Thymus (tissue), 11 donors: ENCODE results near the gene PAPSS2. TPM values are rescaled to one million over a fixed set of nuclear protein-coding genes. Genes with fewer than 3 reads are reported as not detected.

Experiments used
- DNase-seq, 9 donors: peaks; one replicate each; pipeline ENCODE4 v3.0.0-alpha.2; 2013; ENCODE audit warnings: low spot score in 9 of 9, low read depth in 6 of 9, missing footprints in 1 of 9
- H3K27ac ChIP-seq, 2 donors: one replicate each; pipeline ENCODE4 v1.5.1; 2013; ENCODE audit warnings: control low read depth in 1 of 2, low read depth in 1 of 2, low read length in 1 of 2, mild to moderate bottlenecking in 1 of 2, moderate library complexity in 1 of 2
- H3K27me3 ChIP-seq, 2 donors: one replicate each; pipeline ENCODE4 v1.5.1; 2013; ENCODE audit warnings: low read length in 1 of 2; ENCODE audit not compliant: control insufficient read depth in 2 of 2, insufficient read depth in 1 of 2
- H3K36me3 ChIP-seq, 2 donors: one replicate each; pipeline ENCODE4 v1.5.1; 2013; ENCODE audit warnings: low read length in 1 of 2, mild to moderate bottlenecking in 1 of 2, moderate library complexity in 1 of 2; ENCODE audit not compliant: control insufficient read depth in 2 of 2, insufficient read depth in 2 of 2
- H3K4me1 ChIP-seq, 2 donors: one replicate each; pipeline ENCODE4 v1.5.1; 2013; ENCODE audit warnings: low read length in 2 of 2; ENCODE audit not compliant: control insufficient read depth in 2 of 2, insufficient read depth in 2 of 2
- H3K4me3 ChIP-seq, 2 donors: one replicate each; pipeline ENCODE4 v1.5.1; 2013; ENCODE audit warnings: low read length in 2 of 2, control low read depth in 1 of 2, mild to moderate bottlenecking in 1 of 2
- H3K9me3 ChIP-seq, 2 donors: one replicate each; pipeline ENCODE4 v1.5.1; 2013; ENCODE audit warnings: low read length in 1 of 2, mild to moderate bottlenecking in 1 of 2; ENCODE audit not compliant: control insufficient read depth in 2 of 2, insufficient read depth in 1 of 2
- WGBS: extraction: QIAGEN DNeasy Blood & Tissue Kit; methylation state at CpG from one replicate; pipeline ENCODE4 v1.1.7; 2013; 5-methylcytosine and 5-hydroxymethylcytosine counted together
- polyA plus RNA-seq: library from polyadenylated mRNA; stranded (reverse); fragments of 200-250 nt; gene quantifications from one replicate; pipeline ENCODE4 v1.2.3, GENCODE V29; 2013
- total RNA-seq: library from RNA; stranded (reverse); fragments of 120-200 nt; gene quantifications from one replicate; pipeline ENCODE4 v1.2.4, GENCODE V29; 2013
- donor health status: healthy.

The PAPSS2 gene
- total and polyA plus RNA-seq, 2 donors = 2.5 to 5.8 TPM

DNA sequence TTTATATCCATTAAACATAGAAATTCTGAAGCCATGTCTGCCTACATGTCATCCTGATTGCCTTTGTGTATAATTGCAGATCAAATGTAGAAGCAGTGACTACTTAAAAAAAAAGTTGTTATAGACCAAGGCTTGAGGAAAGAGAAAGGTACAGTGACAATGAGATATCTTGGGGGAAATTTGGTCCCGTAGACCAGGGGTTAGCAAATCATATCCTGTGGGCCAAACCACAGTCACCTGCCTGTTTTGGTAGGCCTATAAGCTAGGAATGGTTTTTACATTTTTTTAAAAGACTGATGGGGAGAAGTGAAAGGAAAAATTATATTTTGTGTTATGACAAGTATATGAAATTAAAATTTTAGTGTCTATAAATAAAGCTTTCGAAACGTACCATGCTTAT lies 12.9 kb downstream of the PAPSS2 start:
- H3K27ac ChIP-seq = no peak overlapping the region
- no peaks in the 10 kb centered on the region for H3K36me3 ChIP-seq
- no peaks in the 10 kb centered on the region for H3K9me3 ChIP-seq
- no peak for DNase-seq
- 36% methylated on average over 3 of the region's 3 CpGs for WGBS
- no peaks in the 10 kb centered on the region for H3K27me3 ChIP-seq
- H3K4me1 ChIP-seq = no peaks in the 10 kb centered on the region
- no peak overlapping the region for H3K4me3 ChIP-seq

DNA sequence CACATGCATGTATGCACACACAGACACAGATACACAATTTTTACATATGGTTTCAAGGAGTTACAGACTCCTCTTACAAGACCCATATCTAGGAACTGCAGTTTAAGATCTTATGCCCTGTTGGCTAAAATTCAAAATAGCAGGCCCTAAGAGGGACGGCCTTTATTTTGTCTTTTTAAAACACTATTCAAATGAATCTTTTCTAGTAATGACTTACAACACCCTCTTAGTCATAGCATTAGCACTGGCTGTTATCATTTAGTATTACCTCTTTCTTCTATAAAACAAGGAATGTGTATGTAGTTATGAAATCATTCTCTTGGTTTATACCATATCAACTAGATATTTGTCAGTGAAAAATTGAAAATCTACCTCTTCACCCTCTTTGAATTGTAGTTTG lies 15.3 kb downstream of the PAPSS2 start:
- 93% methylated on average over 1 of the region's 1 CpG for WGBS
- Histone ChIP-seq H3K9me3 (no peaks in the 10 kb centered on the region), H3K27me3 (no peaks in the 10 kb centered on the region)

DNA sequence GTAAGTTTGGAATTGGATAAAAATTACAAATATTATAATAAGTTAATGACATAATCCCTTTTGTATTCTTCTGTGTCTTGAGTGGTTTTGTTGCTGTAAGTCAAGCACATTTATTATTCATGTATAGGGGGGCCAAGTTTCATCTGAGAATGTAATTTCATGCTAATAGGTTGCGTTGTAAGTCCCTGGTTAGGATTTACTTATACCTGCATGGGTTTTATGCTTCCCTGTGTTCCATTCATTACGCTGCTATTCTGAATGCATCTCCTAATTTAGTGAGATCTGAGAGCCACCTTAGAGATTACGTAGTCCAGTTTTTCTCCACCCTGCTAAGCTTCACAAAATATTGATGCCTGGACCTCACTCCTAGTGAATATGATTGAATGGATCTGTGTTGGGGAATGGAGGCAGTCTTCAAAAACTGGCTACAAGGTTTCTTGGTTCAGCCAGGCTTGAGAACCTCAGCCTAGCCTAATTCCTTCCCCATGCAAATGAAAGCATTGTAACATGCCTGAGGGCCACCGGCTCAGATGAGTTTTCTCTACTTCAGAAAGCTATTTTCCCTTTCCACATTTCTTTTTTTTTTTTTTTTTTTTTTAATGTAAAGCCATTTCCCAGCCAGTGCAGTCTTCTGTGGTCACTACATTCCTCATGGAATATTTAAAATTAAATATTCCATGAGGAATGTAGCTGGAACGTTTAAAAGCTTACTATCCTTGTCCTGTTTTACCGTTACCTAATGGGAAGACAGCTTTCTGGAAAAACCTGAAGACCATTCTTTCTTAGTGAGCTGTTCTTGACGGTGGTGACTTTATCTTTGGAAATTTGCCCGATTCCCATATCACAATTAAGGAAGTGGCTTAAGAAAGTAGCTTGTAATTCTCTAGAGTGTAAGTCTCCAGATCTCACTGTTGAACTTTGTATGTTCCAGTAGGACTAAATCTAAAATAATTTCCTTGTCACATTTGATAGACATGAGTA lies 16.0 kb downstream of the PAPSS2 start:
- H3K4me1 ChIP-seq = no peaks in the 10 kb centered on the region
- no peak overlapping the region for H3K27ac ChIP-seq
- 96% methylated on average over 8 of the region's 8 CpGs for WGBS
- no peaks in the 10 kb centered on the region for H3K9me3 ChIP-seq
- no peaks in the 10 kb centered on the region for H3K36me3 ChIP-seq
- H3K27me3 ChIP-seq = no peaks in the 10 kb centered on the region
- no peak for DNase-seq
- H3K4me3 ChIP-seq = no peak overlapping the region

More for the DNA sequence above, 15.3 kb downstream of the PAPSS2 start:
- H3K4me3 ChIP-seq = no peak overlapping the region
- H3K4me1 ChIP-seq = no peaks in the 10 kb centered on the region
- no peak for DNase-seq
- H3K27ac ChIP-seq = no peak overlapping the region
- H3K36me3 ChIP-seq = no peaks in the 10 kb centered on the region

DNA sequence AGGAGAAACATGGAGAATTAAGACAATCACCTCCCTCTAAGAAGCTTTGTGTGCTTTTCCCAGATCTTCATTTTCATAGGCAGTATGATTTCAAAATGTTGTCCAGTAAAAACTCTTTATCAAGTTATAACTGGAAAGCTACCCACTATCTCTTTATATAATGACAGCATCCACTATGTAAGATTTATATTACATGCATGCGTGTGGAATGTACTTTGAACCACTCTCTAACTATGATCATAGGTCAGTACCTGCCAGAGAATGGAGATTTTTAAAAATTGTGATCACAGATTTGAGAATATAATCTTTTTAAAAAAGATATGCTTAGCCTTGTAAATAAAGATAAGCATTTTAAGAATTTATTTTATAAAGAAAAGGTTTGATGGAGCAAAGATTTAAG lies 17.9 kb downstream of the PAPSS2 start:
- no peaks in the 10 kb centered on the region for H3K4me1 ChIP-seq
- H3K9me3 ChIP-seq = no peaks in the 10 kb centered on the region
- no peak overlapping the region for H3K4me3 ChIP-seq
- 100% methylated on average over 1 of the region's 1 CpG for WGBS
- no peak overlapping the region for H3K27ac ChIP-seq
- DNase-seq = no peak
- H3K27me3 ChIP-seq = no peaks in the 10 kb centered on the region
- no peaks in the 10 kb centered on the region for H3K36me3 ChIP-seq

DNA sequence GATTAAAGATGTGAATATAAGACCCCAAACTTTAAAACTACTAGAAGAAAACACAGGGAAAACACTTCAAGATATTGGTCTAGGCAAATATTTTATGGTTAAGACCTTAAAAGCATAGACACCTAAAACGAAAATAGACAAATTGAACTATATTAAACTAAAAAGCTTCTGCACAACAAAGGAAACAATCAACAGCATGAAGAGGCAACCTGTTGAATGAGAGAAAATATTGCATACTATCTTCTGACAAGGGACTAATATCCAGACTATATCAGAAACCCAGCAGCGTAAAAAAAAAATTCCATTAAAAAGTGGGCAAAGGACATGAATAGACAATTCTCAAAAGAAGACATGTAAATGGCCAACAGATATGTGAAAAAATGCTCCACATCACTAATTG lies 18.6 kb downstream of the PAPSS2 start:
- no peaks in the 10 kb centered on the region for H3K4me1 ChIP-seq
- no peaks in the 10 kb centered on the region for H3K9me3 ChIP-seq
- DNase-seq = no peak
- no peak overlapping the region for H3K4me3 ChIP-seq
- no peaks in the 10 kb centered on the region for H3K27me3 ChIP-seq
- H3K27ac ChIP-seq = no peak overlapping the region
- H3K36me3 ChIP-seq = no peaks in the 10 kb centered on the region
- 99% methylated on average over 2 of the region's 2 CpGs for WGBS

DNA sequence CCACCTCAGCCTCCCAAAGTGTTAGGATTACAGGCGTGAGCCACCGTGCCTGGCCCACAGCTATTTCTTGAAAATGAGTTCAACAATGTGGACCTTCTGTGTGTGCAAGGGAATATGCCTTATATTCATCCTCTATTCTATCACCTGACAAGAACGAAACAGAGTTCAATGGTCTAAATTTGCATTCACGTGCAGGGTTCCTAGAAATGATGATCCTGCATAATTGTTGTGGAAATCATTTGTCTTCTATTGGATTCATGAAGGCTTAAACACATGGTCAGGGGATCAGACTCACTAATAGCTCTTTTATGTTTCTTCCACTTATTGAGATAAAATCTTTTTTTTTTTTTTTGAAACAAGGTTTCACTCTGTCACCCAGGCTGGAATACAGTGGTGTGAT lies 23.7 kb downstream of the PAPSS2 start:
- no peaks in the 10 kb centered on the region for H3K9me3 ChIP-seq
- no peak for DNase-seq
- no peaks in the 10 kb centered on the region for H3K27me3 ChIP-seq
- H3K4me3 ChIP-seq = no peak overlapping the region
- WGBS = over 99% methylated on average over 4 of the region's 4 CpGs
- no peak overlapping the region for H3K27ac ChIP-seq
- no peaks in the 10 kb centered on the region for H3K36me3 ChIP-seq
- H3K4me1 ChIP-seq = no peaks in the 10 kb centered on the region

DNA sequence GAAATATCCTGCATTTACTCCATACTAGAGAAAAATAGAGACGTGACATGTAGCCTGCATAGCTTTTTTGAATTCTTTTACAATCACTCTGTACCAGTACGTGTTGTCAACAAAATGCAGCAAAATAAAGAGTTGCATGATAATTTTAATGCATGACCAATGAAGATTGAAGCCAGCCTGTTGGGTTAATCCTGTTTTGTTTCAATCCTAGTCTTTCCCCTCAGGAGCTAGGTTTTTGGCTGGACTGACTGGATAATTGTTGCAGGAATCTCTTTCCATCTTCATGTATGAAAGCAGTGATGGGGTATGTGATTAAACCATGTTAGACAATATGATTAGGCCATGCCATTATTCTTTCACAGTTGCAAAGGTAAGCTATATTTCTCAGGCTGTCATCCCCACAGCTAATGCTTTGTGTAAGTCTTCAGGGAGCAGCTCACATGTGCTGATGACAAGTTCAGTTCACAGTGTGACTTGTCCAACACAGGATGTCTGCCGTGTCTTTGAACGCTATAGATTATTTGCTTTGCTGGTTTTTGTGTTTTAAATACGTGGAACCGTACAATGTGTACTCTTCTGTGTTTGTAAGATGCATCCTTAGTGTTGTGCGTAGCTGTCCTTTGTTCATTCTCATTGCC lies 24.4 kb downstream of the PAPSS2 start:
- Histone ChIP-seq H3K4me1 (no peaks in the 10 kb centered on the region), H3K4me3 (no peak overlapping the region), H3K27ac (no peak overlapping the region), H3K36me3 (no peaks in the 10 kb centered on the region), H3K9me3 (no peaks in the 10 kb centered on the region), H3K27me3 (no peaks in the 10 kb centered on the region)
- WGBS = 84% methylated on average over 7 of the region's 7 CpGs
- DNase-seq = no peak

DNA sequence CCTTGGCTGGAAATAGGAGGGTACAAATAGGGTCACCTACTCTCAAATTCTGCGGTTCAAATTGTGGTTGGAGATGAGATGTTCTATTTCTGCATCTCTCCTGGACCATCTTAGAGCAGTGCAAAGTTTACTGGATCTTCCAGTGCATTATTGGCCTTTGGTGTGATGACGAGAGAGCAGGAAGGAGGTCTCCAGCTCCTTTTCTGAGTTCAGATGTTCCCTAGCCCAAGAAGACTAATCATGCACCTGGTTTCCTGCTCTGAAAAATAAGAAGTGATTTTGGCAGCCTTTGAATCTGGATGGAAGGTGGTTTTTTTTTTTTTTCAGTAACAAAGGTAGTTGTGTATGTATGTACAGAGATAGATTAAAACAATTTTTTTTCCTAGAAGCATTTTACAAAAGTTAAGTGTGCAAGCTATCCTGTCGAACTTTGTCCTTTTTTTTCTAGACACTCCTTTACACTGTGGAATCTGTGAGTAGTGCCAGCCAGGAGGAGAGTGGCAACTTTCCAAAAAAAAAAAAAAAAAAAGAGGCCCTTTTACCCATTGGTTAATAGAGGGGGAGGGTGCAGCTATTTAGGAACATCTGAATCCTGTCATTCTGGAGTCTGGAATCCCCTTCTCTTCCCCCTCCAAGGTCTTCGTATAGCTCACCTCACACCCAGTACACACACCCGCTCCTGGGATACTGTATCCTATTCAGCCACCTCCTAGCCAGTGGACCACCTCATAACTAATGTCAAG lies 26.3 kb downstream of the PAPSS2 start:
- H3K27ac ChIP-seq = no peak overlapping the region
- no peaks in the 10 kb centered on the region for H3K36me3 ChIP-seq
- no peak for DNase-seq
- H3K4me1 ChIP-seq = no peaks in the 10 kb centered on the region
- no peaks in the 10 kb centered on the region for H3K9me3 ChIP-seq
- no peak overlapping the region for H3K4me3 ChIP-seq
- WGBS = 90% methylated on average over 5 of the region's 5 CpGs
- H3K27me3 ChIP-seq = no peaks in the 10 kb centered on the region
